Heart left ventricle (tissue), 16 donors: ENCODE measurements around the gene FAT1. TPM values are rescaled to one million over a fixed set of nuclear protein-coding genes. Genes with fewer than 3 reads are reported as not detected.

ENCODE experiments used
- ATAC-seq, 4 donors: fragments of 200-7000 bp; cut with Tn5 transposase; one replicate each; pipeline ENCODE4 v1.9.1; 2020 to 2022; ENCODE audit warnings: moderate library complexity in 4 of 4, mild to moderate bottlenecking in 3 of 4, moderate number of reproducible peaks in 1 of 4
- DNase-seq, 5 donors: peaks; one replicate each; pipeline ENCODE4 v3.0.0-alpha.2; 2020
- H3K27ac ChIP-seq, 12 donors: fragments of 200-600 bp; sonication (generic) in 4 of 12; one replicate each; pipeline versions ENCODE4 v1.5.0 to v1.8.0; 2016 to 2022; ENCODE audit warnings: mild to moderate bottlenecking in 2 of 12
- H3K27me3 ChIP-seq, 9 donors: fragments of 200-600 bp; sonication (generic) in 2 of 9; one replicate each; pipeline versions ENCODE4 v1.5.1 to v1.8.0; 2016 to 2022; ENCODE audit warnings: mild to moderate bottlenecking in 3 of 9
- H3K36me3 ChIP-seq, 9 donors: fragments of 200-600 bp; sonication (generic) in 2 of 9; one replicate each; pipeline versions ENCODE4 v1.5.0 to v1.8.0; 2018 to 2022; ENCODE audit warnings: mild to moderate bottlenecking in 2 of 9
- H3K4me1 ChIP-seq, 12 donors: fragments of 200-600 bp; sonication (generic) in 4 of 12; one replicate each; pipeline versions ENCODE4 v1.5.0 to v1.8.0; 2016 to 2022; ENCODE audit warnings: mild to moderate bottlenecking in 3 of 12
- H3K4me3 ChIP-seq, 12 donors: fragments of 200-600 bp; sonication (generic) in 4 of 12; one replicate each; pipeline versions ENCODE4 v1.5.0 to v1.8.0; 2017 to 2022; ENCODE audit warnings: mild to moderate bottlenecking in 9 of 12, moderate library complexity in 4 of 12
- H3K9me3 ChIP-seq, 12 donors: fragments of 200-600 bp; sonication (generic) in 4 of 12; one replicate each; pipeline versions ENCODE4 v1.5.0 to v1.8.0; 2016 to 2022; ENCODE audit warnings: mild to moderate bottlenecking in 1 of 12
- POLR2A ChIP-seq, 2 donors: fragments of 450-650 bp; IDR thresholded peaks; one replicate each; pipeline ENCODE4 v1.6.1; 2017; ENCODE audit warnings: antibody characterized with exemption in 2 of 2, mild to moderate bottlenecking in 2 of 2, moderate library complexity in 2 of 2
- WGBS, 4 donors: extraction: QIAGEN DNeasy Blood & Tissue Kit in 2 of 4; methylation state at CpG; one replicate each; pipeline versions ENCODE4 v1.1.5 to v1.1.7; 2013 to 2018; 5-methylcytosine and 5-hydroxymethylcytosine counted together
- intact Hi-C, 10 donors: fragments of 100-400 bp; cut with DNase I; formaldehyde crosslinking; loops; one replicate each; pipeline versions ENCODE4 v1.11.1 to v1.14.2; 2022
- polyA plus RNA-seq, 2 donors: library from polyadenylated mRNA; stranded (reverse); fragments of 200-250 nt; gene quantifications; one replicate each; pipeline ENCODE4 v1.2.3, GENCODE V29; 2013
- total RNA-seq, 9 donors: library from RNA; depleted of rRNA in 2 of 9; stranded (reverse); fragments of >200 nt in 2 of 9; fragmentation: NEBNext Ultra II Directional in 3 of 9; extraction: Animal tissue kit (Norgen Biotek cat#: 25700) in 3 of 9; gene quantifications; one replicate each; pipeline versions ENCODE4 v1.1.0 to v1.2.4, GENCODE V29; 2016 to 2023
- TF ChIP-seq, protein P1 (sequence below), 12 donors: fragments of 200-600 bp; sonication (generic) in 4 of 12; IDR thresholded peaks; one replicate each; pipeline versions ENCODE4 v1.5.0 to v1.8.0; 2018 to 2022; ENCODE audit warnings: antibody characterized with exemption in 12 of 12, mild to moderate bottlenecking in 5 of 12
- donor health status: ischemic (EF 13 %, LVEDD 7.1; RV severe dilation, severe dysfunction).
- donor health status: healthy with polysubstance abuse.
- donor health status: DM: no; HTN: yes; CAD: no.
- donor health status: DM: no; HTN: no; CAD: no.
- donor health status: ischemic (EF 25% LVEDD 6.9; RV normal size, moderate dysfunction).
- donor health status: ischemic (EF 25% LVEDD 5.7; RV mildly dilated, moderate dysfunction).
- donor health status: healthy.
- donor health status: DM: yes; HTN: yes; CAD: no.
- donor health status: ischemic (EF 35%, LVEDD 5.7; RV mildly dilated, moderate dysfunction).
- donor health status: nonischemic (EF 11% LVEDD 7.7; RV severe dilation, severe dysfunction).
- donor health status: DM: yes; HTN: yes; CAD: no.
- donor health status: PGD.
- donor health status: ischemic (EF 29% LVEDD 5.4; RV normal size, mild dysfunction).
- donor health status: nonischemic (EF 23%, LVEDD 6.1; RV moderate dilation, normal function).

Gene FAT1
- total and polyA plus RNA-seq, 11 donors = 15.2 to 151 (median 65.9) TPM

DNA sequence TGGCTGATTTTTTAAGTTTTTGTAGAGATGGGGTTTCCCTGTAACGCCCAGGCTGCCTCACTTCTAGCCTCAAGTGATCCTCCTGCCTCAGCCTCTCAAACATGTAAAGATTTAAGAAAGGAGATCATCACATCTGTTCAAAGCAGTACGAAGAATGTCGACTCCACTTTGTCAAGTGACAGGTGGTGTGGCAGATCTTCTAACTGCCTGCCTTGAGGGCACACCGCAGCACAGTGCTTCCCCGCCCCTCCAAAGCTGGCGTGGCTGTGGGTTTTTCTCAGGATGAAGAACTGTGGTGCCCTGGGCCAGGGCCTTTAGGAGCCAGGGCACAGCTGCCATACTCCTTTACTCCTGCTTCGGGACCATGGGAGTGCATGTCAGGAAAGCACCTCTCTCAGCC, 125.0 kb downstream of the FAT1 start:
- H3K36me3 ChIP-seq = peaks cover 0 to 100% (median 61%) of the 10 kb centered on the region in 9 donors
- H3K27ac ChIP-seq = no peak overlapping the region
- TF ChIP-seq POLR2A (IDR thresholded peaks at IDR 0.05) = no peak
- TF ChIP-seq, protein P1, sequence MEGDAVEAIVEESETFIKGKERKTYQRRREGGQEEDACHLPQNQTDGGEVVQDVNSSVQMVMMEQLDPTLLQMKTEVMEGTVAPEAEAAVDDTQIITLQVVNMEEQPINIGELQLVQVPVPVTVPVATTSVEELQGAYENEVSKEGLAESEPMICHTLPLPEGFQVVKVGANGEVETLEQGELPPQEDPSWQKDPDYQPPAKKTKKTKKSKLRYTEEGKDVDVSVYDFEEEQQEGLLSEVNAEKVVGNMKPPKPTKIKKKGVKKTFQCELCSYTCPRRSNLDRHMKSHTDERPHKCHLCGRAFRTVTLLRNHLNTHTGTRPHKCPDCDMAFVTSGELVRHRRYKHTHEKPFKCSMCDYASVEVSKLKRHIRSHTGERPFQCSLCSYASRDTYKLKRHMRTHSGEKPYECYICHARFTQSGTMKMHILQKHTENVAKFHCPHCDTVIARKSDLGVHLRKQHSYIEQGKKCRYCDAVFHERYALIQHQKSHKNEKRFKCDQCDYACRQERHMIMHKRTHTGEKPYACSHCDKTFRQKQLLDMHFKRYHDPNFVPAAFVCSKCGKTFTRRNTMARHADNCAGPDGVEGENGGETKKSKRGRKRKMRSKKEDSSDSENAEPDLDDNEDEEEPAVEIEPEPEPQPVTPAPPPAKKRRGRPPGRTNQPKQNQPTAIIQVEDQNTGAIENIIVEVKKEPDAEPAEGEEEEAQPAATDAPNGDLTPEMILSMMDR (IDR thresholded peaks at IDR 0.05) = no peak
- intact Hi-C loops = no loop called here
- H3K9me3 ChIP-seq = no peaks in the 10 kb centered on the region
- ATAC-seq = no peak
- DNase-seq = no peak
- H3K27me3 ChIP-seq = no peaks in the 10 kb centered on the region
- WGBS, 4 donors = 93 to 95% (median 94%) methylated on average over 7 of the region's 7 CpGs
- no peaks in the 10 kb centered on the region for H3K4me1 ChIP-seq
- no peak overlapping the region for H3K4me3 ChIP-seq

GRCh38 chr4:186596850-186597390, 126.7 kb downstream of the FAT1 start:
- Histone ChIP-seq H3K9me3 (no peaks in the 10 kb centered on the region), H3K27me3 (no peaks in the 10 kb centered on the region), H3K36me3 (peaks cover 0 to 100% (median 58%) of the 10 kb centered on the region in 9 donors), H3K27ac (no peak overlapping the region), H3K4me3 (no peak overlapping the region), H3K4me1 (no peaks in the 10 kb centered on the region)
- WGBS, 4 donors = 85 to 92% (median 90%) methylated on average over 19 to 23 of the region's 23 CpGs
- intact Hi-C loops = no loop called here
- no peak for TF ChIP-seq POLR2A (IDR thresholded peaks at IDR 0.05)
- TF ChIP-seq, protein P1 (IDR thresholded peaks at IDR 0.05) = no peak
- no peak for ATAC-seq
- DNase-seq = no peak

- Histone ChIP-seq H3K36me3 (peaks cover 0 to 100% (median 59%) of the 10 kb centered on the region in 9 donors), H3K27me3 (no peaks in the 10 kb centered on the region), H3K9me3 (no peaks in the 10 kb centered on the region), H3K4me3 (no peak overlapping the region), H3K4me1 (no peaks in the 10 kb centered on the region), H3K27ac (no peak overlapping the region)
- ATAC-seq = no peak
- TF ChIP-seq POLR2A (IDR thresholded peaks at IDR 0.05) = no peak
- TF ChIP-seq, protein P1 (IDR thresholded peaks at IDR 0.05) = no peak
- 89 to 96% (median 90%) methylated on average over 12 of the region's 12 CpGs for WGBS, 4 donors
- intact Hi-C loops = no loop called here
- no peak for DNase-seq
Observed at GRCh38 chr4:186596346-186596745, 127.3 kb downstream of the FAT1 start.

GRCh38 chr4:186593587-186593973, 130.1 kb downstream of the FAT1 start:
- TF ChIP-seq, protein P1 (IDR thresholded peaks at IDR 0.05) = no peak
- no peak for TF ChIP-seq POLR2A (IDR thresholded peaks at IDR 0.05)
- Histone ChIP-seq H3K36me3 (peaks cover 0 to 91% (median 41%) of the 10 kb centered on the region in 9 donors), H3K4me1 (no peaks in the 10 kb centered on the region), H3K27ac (no peak overlapping the region), H3K9me3 (no peaks in the 10 kb centered on the region), H3K4me3 (no peak overlapping the region), H3K27me3 (no peaks in the 10 kb centered on the region)
- intact Hi-C loops = no loop called here
- DNase-seq = no peak
- 81 to 92% (median 86%) methylated on average over 7 of the region's 7 CpGs for WGBS, 4 donors
- ATAC-seq = no peak
